HEK293 (cell line): ENCODE data around the gene COL9A2.
A peak's percentile ranks its signal among the peaks of the same experiment; 100 is the strongest.

Experiments used
- GFI1B ChIP-seq: fragments of 450-650 bp; formaldehyde crosslinking; IDR thresholded peaks from 2 replicates; pipeline ENCODE4 v1.5.1; 2016; ENCODE audit warnings: missing biosample characterization, missing genetic modification characterization
- GLI2 ChIP-seq: fragments of 450-650 bp; formaldehyde crosslinking; IDR thresholded peaks from 2 replicates; pipeline ENCODE4; 2017; ENCODE audit warnings: missing biosample characterization, missing genetic modification characterization, low read depth, borderline replicate concordance
- HIC1 ChIP-seq: fragments of 450-650 bp; formaldehyde crosslinking; IDR thresholded peaks from 2 replicates; pipeline ENCODE4 v1.5.1; 2016; ENCODE audit warnings: missing biosample characterization, missing genetic modification characterization
- IKZF3 ChIP-seq: fragments of 450-650 bp; IDR thresholded peaks from 2 replicates; pipeline ENCODE4 v1.5.0; 2018; ENCODE audit warnings: missing biosample characterization, mild to moderate bottlenecking, missing genetic modification characterization, moderate library complexity
- KLF10 ChIP-seq: fragments of 450-650 bp; IDR thresholded peaks from 2 replicates; pipeline ENCODE4 v1.5.1; 2018; ENCODE audit warnings: missing biosample characterization, mild to moderate bottlenecking, missing genetic modification characterization
- KLF8 ChIP-seq: fragments of 450-650 bp; formaldehyde crosslinking; IDR thresholded peaks from 2 replicates; pipeline ENCODE4 v1.5.1; 2016; ENCODE audit warnings: missing biosample characterization, missing genetic modification characterization
- MYNN ChIP-seq: fragments of 450-650 bp; formaldehyde crosslinking; IDR thresholded peaks from 2 replicates; pipeline ENCODE4 v1.5.1; 2016; ENCODE audit warnings: missing biosample characterization, missing genetic modification characterization, borderline replicate concordance
- OSR2 ChIP-seq: fragments of 450-650 bp; formaldehyde crosslinking; IDR thresholded peaks from 2 replicates; pipeline ENCODE4 v1.5.1; 2016; ENCODE audit warnings: missing biosample characterization, missing genetic modification characterization
- PATZ1 ChIP-seq: fragments of 450-650 bp; formaldehyde crosslinking; IDR thresholded peaks from 2 replicates; pipeline ENCODE4 v1.5.1; 2016; ENCODE audit warnings: missing biosample characterization, missing genetic modification characterization
- SCRT1 ChIP-seq: fragments of 450-650 bp; formaldehyde crosslinking; IDR thresholded peaks from 2 replicates; pipeline ENCODE4 v1.5.1; 2016; ENCODE audit warnings: missing biosample characterization, missing genetic modification characterization, borderline replicate concordance
- SP2 ChIP-seq: fragments of 450-650 bp; formaldehyde crosslinking; IDR thresholded peaks from 2 replicates; pipeline ENCODE4 v1.5.1; 2016; ENCODE audit warnings: missing biosample characterization, missing genetic modification characterization
- SP7 ChIP-seq: fragments of 450-650 bp; formaldehyde crosslinking; IDR thresholded peaks from 2 replicates; pipeline ENCODE4 v1.5.1; 2016; ENCODE audit warnings: missing biosample characterization, missing genetic modification characterization
- ZBTB17 ChIP-seq: fragments of 450-650 bp; formaldehyde crosslinking; IDR thresholded peaks from 2 replicates; pipeline ENCODE4 v1.5.1; 2016; ENCODE audit warnings: missing biosample characterization, missing genetic modification characterization
- ZIC2 ChIP-seq: fragments of 450-650 bp; formaldehyde crosslinking; IDR thresholded peaks from 2 replicates; pipeline ENCODE4 v1.5.1; 2016; ENCODE audit warnings: missing biosample characterization, missing genetic modification characterization
- ZNF174 ChIP-seq: fragments of 450-650 bp; formaldehyde crosslinking; IDR thresholded peaks from 2 replicates; pipeline ENCODE4 v1.5.0; 2017; ENCODE audit warnings: missing biosample characterization, mild to moderate bottlenecking, missing genetic modification characterization
- ZNF350 ChIP-seq: fragments of 450-650 bp; formaldehyde crosslinking; IDR thresholded peaks from 2 replicates; pipeline ENCODE4 v1.5.0; 2017; ENCODE audit warnings: missing biosample characterization, mild to moderate bottlenecking, missing genetic modification characterization
- ZNF426 ChIP-seq: fragments of 450-650 bp; formaldehyde crosslinking; IDR thresholded peaks from 2 replicates; pipeline ENCODE4 v1.5.1; 2017; ENCODE audit warnings: missing biosample characterization, missing genetic modification characterization, mild to moderate bottlenecking, inconsistent platforms, moderate library complexity
- ZNF501 ChIP-seq: fragments of 450-650 bp; formaldehyde crosslinking; IDR thresholded peaks from 2 replicates; pipeline ENCODE4 v1.5.1; 2016; ENCODE audit warnings: missing biosample characterization, missing genetic modification characterization
- ZNF510 ChIP-seq: fragments of 450-650 bp; formaldehyde crosslinking; IDR thresholded peaks from 2 replicates; pipeline ENCODE4 v1.5.1; 2018; ENCODE audit warnings: mild to moderate bottlenecking, missing genetic modification characterization, missing biosample characterization; ENCODE audit not compliant: insufficient replicate concordance
- ZNF530 ChIP-seq: fragments of 450-650 bp; formaldehyde crosslinking; IDR thresholded peaks from 2 replicates; pipeline ENCODE4 v1.5.1; 2016; ENCODE audit warnings: low read depth, missing biosample characterization, missing genetic modification characterization
- ZNF560 ChIP-seq: fragments of 450-650 bp; formaldehyde crosslinking; IDR thresholded peaks from 2 replicates; pipeline ENCODE4 v1.5.1; 2017; ENCODE audit warnings: missing biosample characterization, missing genetic modification characterization, borderline replicate concordance
- ZNF561 ChIP-seq: fragments of 450-650 bp; IDR thresholded peaks from 2 replicates; pipeline ENCODE4 v1.5.1; 2018; ENCODE audit warnings: missing biosample characterization, missing genetic modification characterization, borderline replicate concordance
- ZNF600 ChIP-seq: fragments of 450-650 bp; formaldehyde crosslinking; IDR thresholded peaks from 2 replicates; pipeline ENCODE4 v1.5.1; 2016; ENCODE audit warnings: missing biosample characterization, missing genetic modification characterization
- ZNF701 ChIP-seq: fragments of 450-650 bp; formaldehyde crosslinking; IDR thresholded peaks from 2 replicates; pipeline ENCODE4 v1.5.1; 2016; ENCODE audit warnings: missing biosample characterization, missing genetic modification characterization
- ZNF776 ChIP-seq: fragments of 450-650 bp; formaldehyde crosslinking; IDR thresholded peaks from 2 replicates; pipeline ENCODE4 v1.5.0; 2017; ENCODE audit warnings: missing biosample characterization, missing genetic modification characterization, borderline replicate concordance
- ZSCAN23 ChIP-seq: fragments of 450-650 bp; formaldehyde crosslinking; IDR thresholded peaks from 2 replicates; pipeline ENCODE4 v1.5.1; 2016; ENCODE audit warnings: missing biosample characterization, missing genetic modification characterization
- TF ChIP-seq, protein P1 (sequence below): fragments of 450-650 bp; formaldehyde crosslinking; IDR thresholded peaks from 2 replicates; pipeline ENCODE4 v1.5.1; 2016; ENCODE audit warnings: missing biosample characterization, missing genetic modification characterization
- TF ChIP-seq, protein P2 (sequence below): fragments of 450-650 bp; formaldehyde crosslinking; IDR thresholded peaks from 2 replicates; pipeline ENCODE4 v1.5.1; 2016; ENCODE audit warnings: missing biosample characterization, missing genetic modification characterization
- TF ChIP-seq, protein P3 (sequence below): fragments of 450-650 bp; formaldehyde crosslinking; IDR thresholded peaks from 2 replicates; pipeline ENCODE4 v1.5.1; 2017; ENCODE audit warnings: missing biosample characterization, missing genetic modification characterization
- TF ChIP-seq, protein P4 (sequence below): fragments of 450-650 bp; formaldehyde crosslinking; IDR thresholded peaks from 2 replicates; pipeline ENCODE4 v1.5.1; 2016; ENCODE audit warnings: missing biosample characterization, missing genetic modification characterization

Gene COL9A2

DNA sequence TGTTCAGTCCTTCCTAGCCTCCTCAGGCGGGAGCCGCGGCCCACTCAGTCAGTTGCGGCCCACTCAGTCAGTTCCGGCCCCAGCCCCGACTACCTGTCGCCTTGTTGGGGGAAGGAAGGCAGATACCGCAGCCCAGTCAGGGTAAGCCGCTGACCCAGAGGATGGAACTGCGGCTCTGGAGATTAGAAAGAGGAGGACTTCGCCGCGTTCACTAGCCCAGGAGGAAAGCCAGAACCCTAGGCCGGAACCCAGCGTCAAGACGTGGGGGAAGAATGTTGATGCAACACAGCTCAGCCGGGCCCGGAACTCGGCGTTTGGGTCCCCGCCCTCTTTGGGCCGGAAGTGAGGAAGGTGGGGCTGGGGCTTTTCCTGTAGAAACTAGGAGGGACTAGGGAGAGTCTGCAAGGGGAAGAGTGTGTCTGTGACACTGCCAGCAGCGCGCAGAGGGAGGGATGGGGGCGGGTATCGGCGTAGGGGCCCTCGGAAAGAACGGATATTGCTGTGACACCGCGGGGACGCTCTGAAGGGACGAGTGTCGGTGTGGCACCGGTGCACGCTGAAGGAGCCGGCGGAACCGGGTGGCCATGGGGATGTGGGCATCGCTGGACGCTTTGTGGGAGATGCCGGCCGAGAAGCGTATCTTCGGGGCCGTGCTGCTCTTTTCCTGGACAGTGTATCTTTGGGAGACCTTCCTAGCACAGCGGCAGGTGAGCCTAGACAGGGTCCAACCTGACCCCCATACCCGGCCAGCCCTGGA is 59.2 kb downstream of the COL9A2 start, which contains the start of gene ZMPSTE24 (continued):
- TF ChIP-seq, protein P1, sequence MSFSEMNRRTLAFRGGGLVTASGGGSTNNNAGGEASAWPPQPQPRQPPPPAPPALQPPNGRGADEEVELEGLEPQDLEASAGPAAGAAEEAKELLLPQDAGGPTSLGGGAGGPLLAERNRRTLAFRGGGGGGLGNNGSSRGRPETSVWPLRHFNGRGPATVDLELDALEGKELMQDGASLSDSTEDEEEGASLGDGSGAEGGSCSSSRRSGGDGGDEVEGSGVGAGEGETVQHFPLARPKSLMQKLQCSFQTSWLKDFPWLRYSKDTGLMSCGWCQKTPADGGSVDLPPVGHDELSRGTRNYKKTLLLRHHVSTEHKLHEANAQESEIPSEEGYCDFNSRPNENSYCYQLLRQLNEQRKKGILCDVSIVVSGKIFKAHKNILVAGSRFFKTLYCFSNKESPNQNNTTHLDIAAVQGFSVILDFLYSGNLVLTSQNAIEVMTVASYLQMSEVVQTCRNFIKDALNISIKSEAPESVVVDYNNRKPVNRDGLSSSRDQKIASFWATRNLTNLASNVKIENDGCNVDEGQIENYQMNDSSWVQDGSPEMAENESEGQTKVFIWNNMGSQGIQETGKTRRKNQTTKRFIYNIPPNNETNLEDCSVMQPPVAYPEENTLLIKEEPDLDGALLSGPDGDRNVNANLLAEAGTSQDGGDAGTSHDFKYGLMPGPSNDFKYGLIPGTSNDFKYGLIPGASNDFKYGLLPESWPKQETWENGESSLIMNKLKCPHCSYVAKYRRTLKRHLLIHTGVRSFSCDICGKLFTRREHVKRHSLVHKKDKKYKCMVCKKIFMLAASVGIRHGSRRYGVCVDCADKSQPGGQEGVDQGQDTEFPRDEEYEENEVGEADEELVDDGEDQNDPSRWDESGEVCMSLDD = peak; percentile 71
- TF ChIP-seq ZNF510 (tag by site-specific recombination) = peak; percentile 4
- TF ChIP-seq HIC1 (tag by site-specific recombination) = peak; percentile 80
- peak; percentile 99 for TF ChIP-seq SP2 (tag by site-specific recombination)
- TF ChIP-seq, protein P2, sequence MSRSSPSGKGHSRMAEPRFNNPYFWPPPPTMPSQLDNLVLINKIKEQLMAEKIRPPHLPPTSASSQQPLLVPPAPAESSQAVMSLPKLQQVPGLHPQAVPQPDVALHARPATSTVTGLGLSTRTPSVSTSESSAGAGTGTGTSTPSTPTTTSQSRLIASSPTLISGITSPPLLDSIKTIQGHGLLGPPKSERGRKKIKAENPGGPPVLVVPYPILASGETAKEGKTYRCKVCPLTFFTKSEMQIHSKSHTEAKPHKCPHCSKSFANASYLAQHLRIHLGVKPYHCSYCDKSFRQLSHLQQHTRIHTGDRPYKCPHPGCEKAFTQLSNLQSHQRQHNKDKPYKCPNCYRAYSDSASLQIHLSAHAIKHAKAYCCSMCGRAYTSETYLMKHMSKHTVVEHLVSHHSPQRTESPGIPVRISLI = no peak
- TF ChIP-seq ZNF501 (tag by site-specific recombination) = peak; percentile 100
- peak; percentile 99 for TF ChIP-seq ZNF600 (tag by site-specific recombination)
- TF ChIP-seq OSR2 (tag by site-specific recombination) = peak; percentile 60; the same call in 1 of the 2 replicates
- TF ChIP-seq PATZ1 = peak; percentile 100
- no peak for TF ChIP-seq ZNF530
- no peak for TF ChIP-seq ZNF174 (tag by site-specific recombination)
- peak; percentile 62; the same call in 1 of the 2 replicates for TF ChIP-seq SCRT1 (tag by site-specific recombination)
- no peak for TF ChIP-seq ZNF776
- TF ChIP-seq, protein P3, sequence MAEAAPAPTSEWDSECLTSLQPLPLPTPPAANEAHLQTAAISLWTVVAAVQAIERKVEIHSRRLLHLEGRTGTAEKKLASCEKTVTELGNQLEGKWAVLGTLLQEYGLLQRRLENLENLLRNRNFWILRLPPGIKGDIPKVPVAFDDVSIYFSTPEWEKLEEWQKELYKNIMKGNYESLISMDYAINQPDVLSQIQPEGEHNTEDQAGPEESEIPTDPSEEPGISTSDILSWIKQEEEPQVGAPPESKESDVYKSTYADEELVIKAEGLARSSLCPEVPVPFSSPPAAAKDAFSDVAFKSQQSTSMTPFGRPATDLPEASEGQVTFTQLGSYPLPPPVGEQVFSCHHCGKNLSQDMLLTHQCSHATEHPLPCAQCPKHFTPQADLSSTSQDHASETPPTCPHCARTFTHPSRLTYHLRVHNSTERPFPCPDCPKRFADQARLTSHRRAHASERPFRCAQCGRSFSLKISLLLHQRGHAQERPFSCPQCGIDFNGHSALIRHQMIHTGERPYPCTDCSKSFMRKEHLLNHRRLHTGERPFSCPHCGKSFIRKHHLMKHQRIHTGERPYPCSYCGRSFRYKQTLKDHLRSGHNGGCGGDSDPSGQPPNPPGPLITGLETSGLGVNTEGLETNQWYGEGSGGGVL (tag by site-specific recombination) = peak; percentile 59
- TF ChIP-seq ZNF701 (tag by site-specific recombination) = peak; percentile 81; the same call in 1 of the 2 replicates
- peak; percentile 100 for TF ChIP-seq ZNF561 (tag by site-specific recombination)
- peak; percentile 99 for TF ChIP-seq ZBTB17 (tag by site-specific recombination)
- peak; percentile 87; the same call in 1 of the 2 replicates for TF ChIP-seq MYNN (tag by site-specific recombination)
- TF ChIP-seq ZSCAN23 (tag by site-specific recombination) = peak; percentile 96
- TF ChIP-seq KLF8 (tag by site-specific recombination) = peak; percentile 100
- peak; percentile 92 for TF ChIP-seq IKZF3 (tag by site-specific recombination)
- no peak for TF ChIP-seq ZNF426 (tag by site-specific recombination)
- TF ChIP-seq, protein P4, sequence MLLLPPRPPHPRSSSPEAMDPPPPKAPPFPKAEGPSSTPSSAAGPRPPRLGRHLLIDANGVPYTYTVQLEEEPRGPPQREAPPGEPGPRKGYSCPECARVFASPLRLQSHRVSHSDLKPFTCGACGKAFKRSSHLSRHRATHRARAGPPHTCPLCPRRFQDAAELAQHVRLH (tag by site-specific recombination) = peak; percentile 100
- peak; percentile 56; the same call in 1 of the 2 replicates for TF ChIP-seq GFI1B (tag by site-specific recombination)
- TF ChIP-seq KLF10 (tag by site-specific recombination) = peak; percentile 96
- TF ChIP-seq ZNF350 (tag by site-specific recombination) = no peak
- peak; percentile 97 for TF ChIP-seq SP7 (tag by site-specific recombination)
- TF ChIP-seq GLI2 (tag by site-specific recombination) = no peak
- TF ChIP-seq ZIC2 (tag by site-specific recombination) = peak; percentile 97
- TF ChIP-seq ZNF560 (tag by site-specific recombination) = no peak
